HG02981 (cell line): ENCODE data around the gene POMT2.
"Not testable (repeated sequence)": the region's sequence is repeated elsewhere in the genome, so short reads cannot be mapped to it uniquely, and the experiment has no call there.

Experiments
- ATAC-seq: cut with Tn5 transposase; IDR thresholded peaks from one replicate; pipeline ENCODE4 v1.9.1; 2021; ENCODE audit warnings: mild to moderate bottlenecking, moderate library complexity; ENCODE audit not compliant: unreplicated experiment

Gene POMT2

GRCh38 chr14:77325746-77326094 lies 5.0 kb upstream of the POMT2 start:
- no peak for ATAC-seq

- no peak for ATAC-seq
These were observed 4.4 kb upstream of the POMT2 start for GRCh38 chr14:77324816-77325745.

GRCh38 chr14:77324289-77324688 lies 3.6 kb upstream of the POMT2 start:
- no peak for ATAC-seq

GRCh38 chr14:77323571-77323970 lies 2.9 kb upstream of the POMT2 start:
- ATAC-seq: no peak

GRCh38 chr14:77322951-77323350 lies 2.3 kb upstream of the POMT2 start:
- ATAC-seq: no peak

GRCh38 chr14:77322250-77322902 lies 1.7 kb upstream of the POMT2 start:
- no peak for ATAC-seq

GRCh38 chr14:77319422-77319821 lies 1.3 kb downstream of the POMT2 start:
- ATAC-seq: no peak

GRCh38 chr14:77318756-77319155 lies 1.9 kb downstream of the POMT2 start:
- ATAC-seq: not testable (repeated sequence)

- ATAC-seq: no peak
These were observed 2.6 kb downstream of the POMT2 start for GRCh38 chr14:77318006-77318553.

- ATAC-seq: no peak
These were observed 3.8 kb downstream of the POMT2 start for GRCh38 chr14:77316872-77317301.

GRCh38 chr14:77316195-77316505 lies 4.5 kb downstream of the POMT2 start:
- no peak for ATAC-seq

GRCh38 chr14:77314539-77315457 lies 5.9 kb downstream of the POMT2 start:
- ATAC-seq: no peak

- ATAC-seq: no peak
These were observed 6.6 kb downstream of the POMT2 start for GRCh38 chr14:77314043-77314442.

- no peak for ATAC-seq
These were observed 7.3 kb downstream of the POMT2 start for GRCh38 chr14:77313371-77313770.

- no peak for ATAC-seq
These were observed 9.5 kb downstream of the POMT2 start for GRCh38 chr14:77311217-77311616.

GRCh38 chr14:77310026-77310425 lies 10.7 kb downstream of the POMT2 start:
- no peak for ATAC-seq

- no peak for ATAC-seq
These were observed 11.6 kb downstream of the POMT2 start for GRCh38 chr14:77309131-77309530.

GRCh38 chr14:77306851-77307496 lies 13.7 kb downstream of the POMT2 start:
- ATAC-seq: no peak

- ATAC-seq: no peak
These were observed 14.3 kb downstream of the POMT2 start for GRCh38 chr14:77306416-77306815.

- ATAC-seq: no peak
These were observed 15.0 kb downstream of the POMT2 start for GRCh38 chr14:77305696-77306095.
